Common myeloid progenitor, CD34-positive (primary cell): Measurements from ENCODE around the gene CC2D1A.
"Not testable (repeated sequence)": the region's sequence is repeated elsewhere in the genome, so short reads cannot be mapped to it uniquely, and the experiment has no call there.

Source experiments
- CTCF ChIA-PET: fragments of 350-600 bp; sonication (Branson Sonifier 250); formaldehyde crosslinking; loops from one replicate; lab custom pipeline; 2021; ENCODE audit warnings: antibody characterized with exemption; lab: Charles Lee
- POLR2A ChIA-PET: fragments of 350-600 bp; sonication (Branson Sonifier 250); formaldehyde crosslinking; loops from one replicate; lab custom pipeline; 2021; ENCODE audit warnings: antibody characterized with exemption; lab: Charles Lee
- DNase-seq, 3 donors: peaks; one replicate each; pipeline versions ENCODE4 v3.0.0 to v3.0.0-alpha.2; 2013
- H3K27ac ChIP-seq, 2 experiments: 1 replicate in 1 of 2; 2 replicates in 1 of 2; pipeline ENCODE4 v1.7.0; 2013; ENCODE audit warnings: inconsistent platforms in 2 of 2, low read length in 2 of 2, mild to moderate bottlenecking in 2 of 2, low read depth in 1 of 2, moderate library complexity in 1 of 2; ENCODE audit not compliant: severe bottlenecking in 2 of 2, insufficient read depth in 1 of 2, poor library complexity in 1 of 2
- H3K27me3 ChIP-seq, 5 experiments: replicated peaks in 2 of 5; 1 replicate in 3 of 5; 2 replicates in 2 of 5; pipeline versions ENCODE4 v1.6.1 to v1.7.0; 2013; ENCODE audit warnings: low read length in 4 of 5, mild to moderate bottlenecking in 2 of 5, moderate library complexity in 2 of 5, inconsistent platforms in 1 of 5; ENCODE audit not compliant: insufficient read depth in 5 of 5, control insufficient read depth in 4 of 5
- H3K36me3 ChIP-seq, 4 experiments: 1 replicate in 2 of 4; 2 replicates in 2 of 4; pipeline versions ENCODE4 v1.6.1 to v1.7.0; 2013; ENCODE audit warnings: low read length in 3 of 4, control low read depth in 1 of 4, mild to moderate bottlenecking in 1 of 4; ENCODE audit not compliant: control insufficient read depth in 4 of 4, insufficient read depth in 4 of 4
- H3K4me1 ChIP-seq, 4 experiments: 1 replicate in 3 of 4; 2 replicates in 1 of 4; pipeline versions ENCODE4 v1.6.1 to v1.7.1; 2013; ENCODE audit warnings: low read length in 3 of 4, mild to moderate bottlenecking in 3 of 4, control low read depth in 1 of 4, inconsistent platforms in 1 of 4, moderate library complexity in 1 of 4; ENCODE audit not compliant: control insufficient read depth in 4 of 4, insufficient read depth in 4 of 4; ENCODE audit errors: control extremely low read depth in 1 of 4
- H3K4me3 ChIP-seq, 7 experiments: 1 replicate in 4 of 7; 2 replicates in 3 of 7; pipeline versions ENCODE4 v1.5.1 to v1.7.0; 2013; ENCODE audit warnings: mild to moderate bottlenecking in 7 of 7, low read length in 6 of 7, moderate library complexity in 6 of 7, inconsistent platforms in 2 of 7, low read depth in 2 of 7, control low read depth in 1 of 7; ENCODE audit not compliant: insufficient read depth in 4 of 7, control insufficient read depth in 1 of 7; ENCODE audit errors: extremely low read depth in 1 of 7
- H3K9me3 ChIP-seq, 5 experiments: 1 replicate in 4 of 5; 2 replicates in 1 of 5; pipeline versions ENCODE4 v1.6.1 to v1.7.1; 2013; ENCODE audit warnings: low read length in 4 of 5, mild to moderate bottlenecking in 2 of 5, inconsistent platforms in 1 of 5, low read depth in 1 of 5, moderate library complexity in 1 of 5; ENCODE audit not compliant: control insufficient read depth in 4 of 5, insufficient read depth in 2 of 5; ENCODE audit errors: control extremely low read depth in 1 of 5
- WGBS: methylation state at CpG from one replicate; pipeline ENCODE4 v1.1.5; 2013; ENCODE audit not compliant: insufficient coverage; 5-methylcytosine and 5-hydroxymethylcytosine counted together

Gene CC2D1A

GRCh38 chr19:13967206-13967605, 61.2 kb downstream of the CC2D1A start:
- 97% methylated on average over 8 of the region's 8 CpGs for WGBS
- POLR2A ChIA-PET, H3K27ac ChIP-seq, CTCF ChIA-PET, H3K9me3 ChIP-seq, H3K4me3 ChIP-seq, DNase-seq, H3K27me3 ChIP-seq, H3K4me1 ChIP-seq: not testable (repeated sequence)
- H3K36me3 ChIP-seq = peaks cover 11 to 69% (median 54%) of the 10 kb centered on the region in 4 experiments

- POLR2A ChIA-PET = interaction anchor here (0.8 kb wide), 1 partner anchor 18 kb away, joined by 3 read pairs; no protein-coding TSS in a partner anchor
- H3K27ac ChIP-seq = no peak overlapping the region
- CTCF ChIA-PET = interaction anchor here (0.6 to 1.1 kb wide), 5 partner anchors 9 to 74 kb away, joined by 3 to 5 read pairs (median 3); no protein-coding TSS in a partner anchor
- H3K4me3 ChIP-seq = no peak overlapping the region
- WGBS = 95% methylated on average over 14 of the region's 22 CpGs
- no peaks in the 10 kb centered on the region for H3K4me1 ChIP-seq
- H3K9me3 ChIP-seq = no peaks in the 10 kb centered on the region
- peaks cover 11 to 70% (median 54%) of the 10 kb centered on the region in 4 experiments for H3K36me3 ChIP-seq
- no peak for DNase-seq
- no peaks in the 10 kb centered on the region for H3K27me3 ChIP-seq
Measured at GRCh38 chr19:13968383-13968935, 62.5 kb downstream of the CC2D1A start.

GRCh38 chr19:13968999-13969398, 63.0 kb downstream of the CC2D1A start:
- Histone ChIP-seq H3K4me3 (no peak overlapping the region), H3K9me3 (no peaks in the 10 kb centered on the region), H3K27me3 (no peaks in the 10 kb centered on the region), H3K36me3 (peaks cover 11 to 70% (median 53%) of the 10 kb centered on the region in 4 experiments), H3K27ac (no peak overlapping the region), H3K4me1 (no peaks in the 10 kb centered on the region)
- ChIA-PET CTCF (interaction anchor here (0.7 to 1.2 kb wide), 3 partner anchors 9 to 73 kb away, joined by 3 to 5 read pairs (median 4); no protein-coding TSS in a partner anchor), POLR2A (no interaction called here)
- 98% methylated on average over 18 of the region's 18 CpGs for WGBS
- DNase-seq = no peak

GRCh38 chr19:13969897-13970296, 63.9 kb downstream of the CC2D1A start:
- DNase-seq = no peak
- no peaks in the 10 kb centered on the region for H3K27me3 ChIP-seq
- no peaks in the 10 kb centered on the region for H3K9me3 ChIP-seq
- H3K27ac ChIP-seq = no peak overlapping the region
- ChIA-PET POLR2A (no interaction called here), CTCF (interaction anchor here (1.0 to 1.4 kb wide), 4 partner anchors 10 to 91 kb away, joined by 3 to 6 read pairs (median 4); no protein-coding TSS in a partner anchor)
- H3K36me3 ChIP-seq = peaks cover 8 to 71% (median 54%) of the 10 kb centered on the region in 4 experiments
- no peak overlapping the region for H3K4me3 ChIP-seq
- H3K4me1 ChIP-seq = no peaks in the 10 kb centered on the region
- WGBS = 94% methylated on average over 17 of the region's 18 CpGs

- CTCF ChIA-PET = interaction anchor here (1.0 to 1.4 kb wide), 5 partner anchors 11 to 90 kb away, joined by 3 to 4 read pairs (median 4); no protein-coding TSS in a partner anchor
- DNase-seq, H3K9me3 ChIP-seq, H3K27me3 ChIP-seq, H3K27ac ChIP-seq, POLR2A ChIA-PET, H3K4me3 ChIP-seq, H3K4me1 ChIP-seq: not testable (repeated sequence)
- H3K36me3 ChIP-seq = peaks cover 8 to 62% (median 42%) of the 10 kb centered on the region in 4 experiments
- WGBS = 95% methylated on average over 10 of the region's 15 CpGs
Measured at GRCh38 chr19:13971868-13972267, 65.9 kb downstream of the CC2D1A start.

GRCh38 chr19:13972368-13973155, 66.6 kb downstream of the CC2D1A start:
- Histone ChIP-seq H3K4me1 (no peaks in the 10 kb centered on the region), H3K4me3 (no peak overlapping the region), H3K27ac (no peak overlapping the region), H3K9me3 (no peaks in the 10 kb centered on the region), H3K27me3 (no peaks in the 10 kb centered on the region), H3K36me3 (peaks cover 8 to 56% (median 38%) of the 10 kb centered on the region in 4 experiments)
- DNase-seq = no peak
- POLR2A ChIA-PET = no interaction called here
- CTCF ChIA-PET = interaction anchor here (0.9 to 1.4 kb wide), 5 partner anchors 11 to 46 kb away, joined by 3 to 4 read pairs (median 4); no protein-coding TSS in a partner anchor
- 96% methylated on average over 23 of the region's 37 CpGs for WGBS
